ENCODE results near the gene EXOSC2.

EXOSC2 gene

DNA sequence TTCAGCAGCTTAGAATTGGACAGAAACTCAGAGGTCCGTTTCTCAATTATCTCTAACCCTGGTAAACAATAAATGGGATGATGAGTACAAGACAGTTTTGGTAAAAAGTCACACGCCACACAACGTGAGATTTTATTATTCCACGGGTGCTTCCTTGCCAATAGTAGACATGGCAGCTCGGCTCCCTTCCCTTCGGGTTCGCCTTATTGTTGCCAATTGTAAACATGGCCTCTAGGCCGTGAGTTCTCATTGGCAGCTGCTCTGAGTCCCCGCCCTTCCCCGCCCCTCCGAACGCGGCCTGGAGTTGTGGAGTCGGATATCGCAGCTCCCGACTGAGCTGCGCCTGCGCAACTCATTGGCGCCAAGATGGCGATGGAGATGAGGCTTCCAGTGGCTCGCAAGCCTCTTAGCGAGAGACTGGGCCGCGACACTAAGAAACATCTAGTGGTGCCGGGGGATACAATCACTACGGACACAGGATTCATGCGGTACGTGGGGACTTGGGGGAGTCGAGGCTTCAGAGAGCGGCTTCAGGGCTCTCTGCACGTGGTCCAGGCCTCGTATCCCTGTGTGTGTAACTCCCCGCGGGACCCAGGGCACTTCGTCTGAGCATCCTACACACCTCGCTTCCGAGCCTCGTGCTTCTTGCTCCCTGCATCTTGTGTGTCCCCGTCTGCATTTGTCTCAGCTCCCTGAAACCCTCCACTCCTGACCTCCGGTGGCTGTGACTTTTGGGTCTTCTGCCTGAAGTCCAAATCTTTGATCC lies at the start of gene EXOSC2:
EXOSC2 (plus strand) TSS at position 355 of the 766 bp plus-strand sequence; CDS start at position 367, 12 bp downstream.
- H3K4me1 ChIP-seq (ENCODE audit: control insufficient read depth in 1 of 2, insufficient read depth in 2 of 2, low read length in 2 of 2) = peaks cover 17 to 26% of the 10 kb centered on the region in 2 donors

DNA sequence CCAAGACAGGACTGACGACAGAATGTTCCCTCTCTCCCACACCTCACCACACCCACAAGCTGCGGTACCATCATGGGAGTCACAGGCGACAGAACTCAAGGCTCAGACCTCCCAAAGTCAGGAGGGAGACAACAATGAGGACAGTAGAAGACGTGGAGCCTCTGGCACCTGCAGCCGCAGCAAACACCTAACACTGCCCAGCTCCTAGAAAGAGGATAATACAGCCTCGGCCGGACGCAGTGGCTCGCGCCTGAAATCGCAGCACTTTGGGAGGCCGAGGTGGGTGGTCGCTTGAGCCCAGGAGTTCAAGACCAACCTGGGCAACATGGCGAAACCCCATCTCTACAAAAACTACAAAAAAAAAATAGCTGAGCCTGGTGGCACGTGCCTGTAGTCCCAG lies 42.4 kb upstream of the EXOSC2 start:
- H3K9ac ChIP-seq (ENCODE audit: low read depth in 1 of 2, low read length in 2 of 2) = no peak overlapping the region
- H3K27ac ChIP-seq (ENCODE audit: low read depth, low read length) = no peak overlapping the region
- no peaks in the 10 kb centered on the region for H3K4me1 ChIP-seq (ENCODE audit: control insufficient read depth in 1 of 2, insufficient read depth in 2 of 2, low read length in 2 of 2)
- no peaks in the 10 kb centered on the region for H3K9me3 ChIP-seq (ENCODE audit: control insufficient read depth in 1 of 2, low read length in 2 of 2)
- peaks cover 7 to 10% of the 10 kb centered on the region in 2 donors for H3K27me3 ChIP-seq (ENCODE audit: control insufficient read depth in 1 of 2, insufficient read depth in 2 of 2, low read length in 2 of 2)
- no peaks in the 10 kb centered on the region for H3K36me3 ChIP-seq (ENCODE audit: control insufficient read depth in 1 of 2, insufficient read depth in 2 of 2, low read length in 2 of 2)
- H3K4me3 ChIP-seq (ENCODE audit: low read depth in 1 of 2, low read length in 2 of 2) = no peak overlapping the region

More for the DNA sequence above, at the start of gene EXOSC2:
- no peak within 1 kb of the TSS for H3K27ac ChIP-seq (ENCODE audit: low read depth, low read length)
- peak within 1 kb of the TSS; percentile 87 to 90 for H3K4me3 ChIP-seq (ENCODE audit: low read depth in 1 of 2, low read length in 2 of 2)
- H3K36me3 ChIP-seq (ENCODE audit: control insufficient read depth in 1 of 2, insufficient read depth in 2 of 2, low read length in 2 of 2) = peaks cover 21 to 27% of the 10 kb centered on the region in 2 donors
- no peaks in the 10 kb centered on the region for H3K9me3 ChIP-seq (ENCODE audit: control insufficient read depth in 1 of 2, low read length in 2 of 2)
- no peaks in the 10 kb centered on the region for H3K27me3 ChIP-seq (ENCODE audit: control insufficient read depth in 1 of 2, insufficient read depth in 2 of 2, low read length in 2 of 2)
- H3K9ac ChIP-seq (ENCODE audit: low read depth in 1 of 2, low read length in 2 of 2) = peak within 1 kb of the TSS; percentile 64 to 92

GRCh38 chr9:130651752-130652151 lies 41.8 kb upstream of the EXOSC2 start:
- H3K27ac ChIP-seq (ENCODE audit: low read depth, low read length) = no peak overlapping the region
- peaks cover 12 to 16% of the 10 kb centered on the region in 2 donors for H3K27me3 ChIP-seq (ENCODE audit: control insufficient read depth in 1 of 2, insufficient read depth in 2 of 2, low read length in 2 of 2)
- H3K4me1 ChIP-seq (ENCODE audit: control insufficient read depth in 1 of 2, insufficient read depth in 2 of 2, low read length in 2 of 2) = no peaks in the 10 kb centered on the region
- no peaks in the 10 kb centered on the region for H3K36me3 ChIP-seq (ENCODE audit: control insufficient read depth in 1 of 2, insufficient read depth in 2 of 2, low read length in 2 of 2)
- H3K4me3 ChIP-seq (ENCODE audit: low read depth in 1 of 2, low read length in 2 of 2) = no peak overlapping the region
- no peak overlapping the region for H3K9ac ChIP-seq (ENCODE audit: low read depth in 1 of 2, low read length in 2 of 2)
- no peaks in the 10 kb centered on the region for H3K9me3 ChIP-seq (ENCODE audit: control insufficient read depth in 1 of 2, low read length in 2 of 2)

- Histone ChIP-seq H3K4me3 (ENCODE audit: low read depth in 1 of 2, low read length in 2 of 2) (no peak overlapping the region), H3K9ac (ENCODE audit: low read depth in 1 of 2, low read length in 2 of 2) (no peak overlapping the region), H3K36me3 (ENCODE audit: control insufficient read depth in 1 of 2, insufficient read depth in 2 of 2, low read length in 2 of 2) (no peaks in the 10 kb centered on the region), H3K27me3 (ENCODE audit: control insufficient read depth in 1 of 2, insufficient read depth in 2 of 2, low read length in 2 of 2) (peaks cover 35 to 39% of the 10 kb centered on the region in 2 donors), H3K27ac (ENCODE audit: low read depth, low read length) (no peak overlapping the region), H3K4me1 (ENCODE audit: control insufficient read depth in 1 of 2, insufficient read depth in 2 of 2, low read length in 2 of 2) (no peaks in the 10 kb centered on the region), H3K9me3 (ENCODE audit: control insufficient read depth in 1 of 2, low read length in 2 of 2) (no peaks in the 10 kb centered on the region)
Measured at GRCh38 chr9:130654879-130655278, 38.7 kb upstream of the EXOSC2 start.

DNA sequence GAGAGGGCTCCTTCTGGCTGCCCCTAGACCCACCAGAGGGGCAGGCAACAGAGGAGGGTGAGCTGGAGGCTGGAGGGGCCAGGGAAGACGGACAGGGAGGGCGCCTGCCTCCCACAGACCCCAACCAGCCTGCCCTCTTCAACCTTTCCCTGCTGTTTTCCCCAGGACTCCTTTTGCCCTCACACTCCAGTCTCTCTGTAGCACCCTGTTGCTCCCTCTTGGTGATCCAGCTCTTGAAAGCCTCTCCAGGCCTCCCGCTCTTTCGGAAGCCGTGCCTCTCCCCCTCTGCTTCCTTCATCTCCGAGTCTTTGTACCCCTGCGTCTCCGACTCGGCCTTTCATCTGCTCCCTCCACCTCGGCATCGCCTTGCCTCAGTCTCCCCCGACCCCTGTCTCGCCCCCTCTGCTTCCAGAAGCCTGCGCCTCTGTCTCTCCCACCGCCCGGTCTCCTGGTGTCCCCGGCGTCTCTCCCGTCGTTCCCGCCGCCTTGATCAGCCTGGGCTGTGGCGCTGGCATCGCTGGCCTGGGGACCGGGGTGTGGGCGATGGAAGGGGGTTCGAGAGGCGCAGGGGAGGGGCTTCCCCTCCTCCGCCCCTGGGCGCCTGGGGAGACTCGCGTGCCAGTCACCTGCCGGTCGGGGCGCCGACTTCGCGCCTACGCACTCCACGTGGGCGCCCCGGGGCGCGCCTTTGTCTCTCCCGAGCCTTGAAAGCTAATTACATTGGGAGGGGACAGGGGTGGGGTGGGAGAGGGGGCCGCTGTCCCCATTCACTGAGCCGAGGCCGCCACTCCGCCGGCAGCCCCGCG lies 34.5 kb upstream of the EXOSC2 start:
- Histone ChIP-seq H3K27ac (ENCODE audit: low read depth, low read length) (no peak overlapping the region), H3K4me1 (ENCODE audit: control insufficient read depth in 1 of 2, insufficient read depth in 2 of 2, low read length in 2 of 2) (peaks cover 0 to 4% of the 10 kb centered on the region in 2 donors), H3K9ac (ENCODE audit: low read depth in 1 of 2, low read length in 2 of 2) (no peak overlapping the region), H3K27me3 (ENCODE audit: control insufficient read depth in 1 of 2, insufficient read depth in 2 of 2, low read length in 2 of 2) (peaks cover 61 to 76% of the 10 kb centered on the region in 2 donors), H3K36me3 (ENCODE audit: control insufficient read depth in 1 of 2, insufficient read depth in 2 of 2, low read length in 2 of 2) (no peaks in the 10 kb centered on the region), H3K9me3 (ENCODE audit: control insufficient read depth in 1 of 2, low read length in 2 of 2) (no peaks in the 10 kb centered on the region), H3K4me3 (ENCODE audit: low read depth in 1 of 2, low read length in 2 of 2) (no peak overlapping the region)

- H3K27me3 ChIP-seq (ENCODE audit: control insufficient read depth in 1 of 2, insufficient read depth in 2 of 2, low read length in 2 of 2) = peaks cover 64 to 83% of the 10 kb centered on the region in 2 donors
- H3K9me3 ChIP-seq (ENCODE audit: control insufficient read depth in 1 of 2, low read length in 2 of 2) = no peaks in the 10 kb centered on the region
- no peak overlapping the region for H3K4me3 ChIP-seq (ENCODE audit: low read depth in 1 of 2, low read length in 2 of 2)
- no peaks in the 10 kb centered on the region for H3K36me3 ChIP-seq (ENCODE audit: control insufficient read depth in 1 of 2, insufficient read depth in 2 of 2, low read length in 2 of 2)
- no peak overlapping the region for H3K9ac ChIP-seq (ENCODE audit: low read depth in 1 of 2, low read length in 2 of 2)
- no peak overlapping the region for H3K27ac ChIP-seq (ENCODE audit: low read depth, low read length)
- peaks cover 0 to 4% of the 10 kb centered on the region in 2 donors for H3K4me1 ChIP-seq (ENCODE audit: control insufficient read depth in 1 of 2, insufficient read depth in 2 of 2, low read length in 2 of 2)
Measured at GRCh38 chr9:130659699-130660248, 33.8 kb upstream of the EXOSC2 start.

- Histone ChIP-seq H3K4me1 (ENCODE audit: control insufficient read depth in 1 of 2, insufficient read depth in 2 of 2, low read length in 2 of 2) (peaks cover 0 to 4% of the 10 kb centered on the region in 2 donors), H3K9me3 (ENCODE audit: control insufficient read depth in 1 of 2, low read length in 2 of 2) (no peaks in the 10 kb centered on the region), H3K9ac (ENCODE audit: low read depth in 1 of 2, low read length in 2 of 2) (no peak overlapping the region), H3K36me3 (ENCODE audit: control insufficient read depth in 1 of 2, insufficient read depth in 2 of 2, low read length in 2 of 2) (no peaks in the 10 kb centered on the region), H3K27ac (ENCODE audit: low read depth, low read length) (no peak overlapping the region), H3K4me3 (ENCODE audit: low read depth in 1 of 2, low read length in 2 of 2) (no peak overlapping the region), H3K27me3 (ENCODE audit: control insufficient read depth in 1 of 2, insufficient read depth in 2 of 2, low read length in 2 of 2) (peaks cover 66 to 87% of the 10 kb centered on the region in 2 donors)
Measured at GRCh38 chr9:130660326-130660682, 33.3 kb upstream of the EXOSC2 start.

DNA sequence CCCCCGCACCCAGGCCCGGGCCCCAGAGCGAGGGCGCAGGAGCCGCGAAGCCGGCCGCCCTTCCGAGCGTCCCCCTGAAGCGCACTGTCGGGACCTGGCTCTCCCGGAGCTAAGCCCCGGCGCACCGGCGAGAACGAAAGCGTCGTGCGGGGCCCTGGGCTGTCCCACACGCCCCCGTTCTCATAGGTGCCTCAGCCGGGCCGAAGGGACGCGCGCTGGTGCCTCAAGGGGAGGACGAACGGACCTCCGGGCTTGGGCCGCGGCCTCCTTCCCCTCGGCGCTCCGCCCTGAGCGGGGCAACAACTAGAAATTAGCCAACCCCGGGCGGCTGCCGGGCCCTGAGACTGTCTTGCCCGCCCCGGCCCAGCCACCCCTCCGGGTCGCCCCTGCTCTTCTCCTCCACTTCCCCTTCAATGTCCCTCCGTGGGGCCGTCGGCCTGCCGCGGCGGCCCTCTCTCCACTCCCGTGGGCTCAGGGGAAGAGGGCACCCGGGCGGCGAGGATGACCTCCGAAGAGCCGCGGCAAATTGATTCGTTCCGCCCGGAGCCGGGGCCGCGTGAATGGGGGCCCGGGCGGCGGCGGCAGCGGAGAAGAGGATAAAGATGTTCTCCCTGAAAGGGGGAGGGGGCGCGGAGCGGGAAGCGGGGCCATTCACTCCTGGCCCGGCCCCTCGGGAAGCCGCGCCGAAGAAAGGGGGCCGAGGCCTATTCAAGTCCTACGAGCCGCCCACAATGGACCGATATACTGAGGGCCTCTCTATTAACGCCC lies 32.7 kb upstream of the EXOSC2 start:
- Histone ChIP-seq H3K36me3 (ENCODE audit: control insufficient read depth in 1 of 2, insufficient read depth in 2 of 2, low read length in 2 of 2) (no peaks in the 10 kb centered on the region), H3K4me1 (ENCODE audit: control insufficient read depth in 1 of 2, insufficient read depth in 2 of 2, low read length in 2 of 2) (peaks cover 0 to 4% of the 10 kb centered on the region in 2 donors), H3K27ac (ENCODE audit: low read depth, low read length) (no peak overlapping the region), H3K9ac (ENCODE audit: low read depth in 1 of 2, low read length in 2 of 2) (no peak overlapping the region), H3K9me3 (ENCODE audit: control insufficient read depth in 1 of 2, low read length in 2 of 2) (no peaks in the 10 kb centered on the region), H3K4me3 (ENCODE audit: low read depth in 1 of 2, low read length in 2 of 2) (peak overlapping the region in 1 of 2 donors; percentile 10), H3K27me3 (ENCODE audit: control insufficient read depth in 1 of 2, insufficient read depth in 2 of 2, low read length in 2 of 2) (peaks cover 66 to 88% of the 10 kb centered on the region in 2 donors)

DNA sequence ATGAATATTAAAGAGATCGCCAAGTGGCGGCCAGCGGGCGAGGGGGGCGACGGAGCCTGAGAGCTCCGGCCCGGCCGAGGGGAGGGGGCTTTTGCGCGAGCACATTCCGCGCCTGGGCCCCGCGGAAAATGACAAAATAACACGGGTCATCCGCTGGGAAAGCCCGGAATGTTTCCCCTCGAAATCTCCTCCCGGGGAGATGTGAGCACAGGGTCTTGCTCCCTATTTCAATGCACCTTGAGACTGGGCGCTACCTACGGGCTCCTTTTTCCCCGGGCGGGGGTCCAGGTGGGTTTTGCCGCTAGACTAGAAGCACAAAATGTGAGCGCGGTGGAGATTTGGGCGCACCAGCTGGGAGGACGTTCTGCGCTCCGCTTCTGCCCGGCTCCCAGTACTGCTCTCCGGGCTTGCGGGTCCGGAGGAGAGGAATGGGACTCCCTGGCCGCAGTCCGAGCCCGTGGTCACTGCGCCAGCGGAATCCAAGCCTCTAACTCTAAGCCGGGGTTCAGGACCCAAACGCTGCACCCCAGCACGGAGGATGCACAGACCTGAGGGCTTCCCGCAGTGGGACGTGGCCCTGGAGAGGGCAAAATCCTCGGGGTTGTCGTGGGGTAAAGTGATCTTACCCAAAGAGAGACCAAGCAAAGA lies 32.0 kb upstream of the EXOSC2 start:
- Histone ChIP-seq H3K9ac (ENCODE audit: low read depth in 1 of 2, low read length in 2 of 2) (no peak overlapping the region), H3K36me3 (ENCODE audit: control insufficient read depth in 1 of 2, insufficient read depth in 2 of 2, low read length in 2 of 2) (no peaks in the 10 kb centered on the region), H3K27me3 (ENCODE audit: control insufficient read depth in 1 of 2, insufficient read depth in 2 of 2, low read length in 2 of 2) (peaks cover 68 to 90% of the 10 kb centered on the region in 2 donors), H3K4me3 (ENCODE audit: low read depth in 1 of 2, low read length in 2 of 2) (no peak overlapping the region), H3K27ac (ENCODE audit: low read depth, low read length) (no peak overlapping the region), H3K9me3 (ENCODE audit: control insufficient read depth in 1 of 2, low read length in 2 of 2) (no peaks in the 10 kb centered on the region), H3K4me1 (ENCODE audit: control insufficient read depth in 1 of 2, insufficient read depth in 2 of 2, low read length in 2 of 2) (peaks cover 0 to 4% of the 10 kb centered on the region in 2 donors)
